Ecto neural progenitor cell (in vitro differentiated cells): ENCODE data around the gene CFAP298.
"Not testable (repeated sequence)": the region's sequence is repeated elsewhere in the genome, so short reads cannot be mapped to it uniquely, and the experiment has no call there.

Experiments used
- DNase-seq: peaks from one replicate; pipeline ENCODE4 v3.0.0-alpha.2; 2018; ENCODE audit warnings: low spot score

CFAP298 gene

DNA sequence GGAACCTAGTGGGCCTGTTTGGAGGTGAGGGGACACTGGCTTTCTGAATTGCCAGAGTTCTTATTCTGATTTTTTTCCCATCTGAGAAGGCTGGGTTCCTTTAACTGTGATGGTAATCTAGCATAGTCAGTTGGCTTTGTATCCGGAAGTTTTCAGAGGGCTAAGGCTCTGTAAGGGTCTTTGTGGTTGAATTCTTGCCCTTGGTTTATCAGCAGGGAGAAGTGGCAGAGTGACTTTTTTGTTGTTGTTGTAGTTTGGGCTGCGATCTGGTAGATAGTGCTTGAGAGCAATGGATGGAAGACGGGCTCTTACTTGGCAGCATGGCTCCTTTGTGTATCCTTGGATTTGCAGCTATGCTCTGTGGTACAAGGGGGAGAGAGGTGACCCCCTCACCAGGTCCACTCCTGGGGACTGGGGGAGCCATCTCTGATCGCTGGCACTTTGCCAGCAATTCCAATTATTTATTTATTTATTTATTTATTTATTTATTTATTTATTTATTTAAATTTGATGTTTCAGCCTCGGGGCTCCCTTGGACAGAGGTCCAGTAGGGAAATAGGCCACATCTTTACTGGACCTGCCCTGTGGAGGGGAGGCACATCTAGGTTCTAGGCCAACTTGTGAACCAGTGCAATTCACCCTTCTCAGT lies 45.3 kb downstream of the CFAP298 start:
- no peak for DNase-seq

DNA sequence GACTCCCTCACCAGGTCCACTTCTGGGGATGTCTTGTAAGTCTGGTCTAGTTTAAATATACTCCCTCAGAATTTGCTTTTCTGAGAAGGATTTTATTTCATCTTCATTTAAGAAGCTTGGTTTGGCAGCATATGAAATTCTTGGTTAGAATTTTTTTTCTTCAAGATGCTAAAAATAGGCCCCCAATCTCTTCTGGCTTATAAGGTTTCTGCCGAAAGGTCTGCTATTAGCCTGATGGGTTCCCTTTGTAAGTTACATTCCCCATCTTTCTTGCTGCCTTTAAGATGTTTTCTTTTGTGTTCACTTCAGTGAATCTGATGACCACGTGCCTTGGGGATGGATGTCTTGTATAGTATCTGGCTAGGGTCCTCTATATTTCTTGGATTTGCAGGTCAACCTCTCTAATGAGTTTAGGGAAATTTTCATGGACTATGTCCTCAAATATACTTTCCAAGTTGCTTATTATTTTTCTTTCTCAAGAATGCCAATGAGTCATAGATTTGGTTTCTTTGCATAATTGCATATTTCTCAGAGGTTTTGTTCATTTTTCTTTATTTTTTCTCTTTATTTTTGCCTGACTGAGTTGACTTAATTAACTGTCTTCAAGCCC lies 46.2 kb downstream of the CFAP298 start:
- no peak for DNase-seq

DNA sequence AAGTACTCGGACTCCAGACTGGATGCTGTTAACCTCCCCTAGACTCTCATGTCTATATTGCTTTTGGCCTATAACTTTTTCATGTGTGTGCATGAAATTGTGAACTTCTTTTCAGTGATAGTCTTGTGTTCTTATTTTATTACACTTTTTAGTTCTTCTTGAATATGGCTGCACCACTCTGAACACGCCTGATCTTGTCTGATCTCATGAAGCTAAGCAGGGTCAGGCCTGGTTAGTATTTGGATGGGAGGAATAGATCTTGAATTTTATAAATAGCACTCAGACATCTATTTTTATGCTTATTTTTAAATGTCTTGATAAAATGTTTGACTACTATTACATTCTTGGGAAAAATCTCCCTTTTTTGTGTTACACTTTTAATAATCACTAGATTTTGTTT lies 49.3 kb downstream of the CFAP298 start:
- DNase-seq, result no peak

DNA sequence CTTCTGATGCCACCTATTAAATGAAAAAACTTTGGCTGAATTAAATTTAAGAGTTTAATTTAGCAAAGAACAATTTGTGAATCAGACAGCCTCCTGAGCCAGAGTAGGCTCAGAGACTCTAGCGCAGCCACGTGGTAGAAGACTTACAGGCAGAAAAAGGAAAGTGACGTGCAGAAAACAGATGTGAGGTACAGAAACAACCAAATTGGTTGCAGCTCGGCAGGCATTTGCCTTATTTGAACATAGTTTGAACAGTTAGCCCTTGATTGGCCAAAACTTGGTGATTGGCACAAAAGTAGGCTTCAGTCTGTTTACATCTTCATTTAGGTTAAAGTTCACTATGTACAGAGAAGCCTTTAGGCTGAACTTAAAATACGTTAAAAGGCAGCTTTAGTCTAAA lies 49.8 kb downstream of the CFAP298 start:
- no peak for DNase-seq

DNA sequence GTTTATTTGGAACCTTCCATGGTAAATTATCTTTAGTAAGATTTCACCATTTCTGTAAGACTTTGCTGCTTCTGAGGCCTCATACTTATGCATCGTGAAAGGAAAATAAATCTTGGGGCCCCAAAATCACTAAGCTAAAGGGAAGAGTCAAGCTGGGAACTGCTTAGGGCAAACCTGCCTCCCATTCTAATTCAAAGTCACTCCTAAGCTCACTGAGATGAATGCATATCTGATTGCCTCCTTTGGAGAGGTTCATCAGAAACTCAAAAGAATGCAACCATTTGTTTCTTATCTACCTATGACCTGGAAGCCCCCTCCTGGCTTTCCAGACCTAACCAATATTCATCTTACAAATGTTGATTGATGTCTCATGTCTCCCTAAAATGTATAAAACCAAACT lies 50.7 kb downstream of the CFAP298 start:
- DNase-seq, result not testable (repeated sequence)

DNA sequence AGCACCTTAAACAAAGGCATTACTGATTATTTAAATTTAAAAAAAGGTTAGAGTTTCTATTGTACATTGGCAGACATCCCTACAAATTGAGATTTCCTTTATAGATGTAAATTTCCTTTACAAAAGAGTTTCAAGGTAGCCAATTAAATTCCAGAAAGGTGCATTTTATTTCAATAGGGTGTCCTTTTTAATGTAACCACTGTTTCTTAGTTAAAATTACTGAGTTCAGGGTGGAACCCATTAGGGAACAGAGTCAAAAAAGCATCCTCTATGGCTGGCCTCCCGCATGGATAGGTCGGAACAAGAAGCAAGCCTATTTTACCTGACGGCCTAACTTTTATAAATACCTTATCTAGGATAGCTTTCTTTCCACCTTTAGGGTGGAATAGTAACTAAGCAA lies 51.3 kb downstream of the CFAP298 start:
- DNase-seq, result no peak

DNA sequence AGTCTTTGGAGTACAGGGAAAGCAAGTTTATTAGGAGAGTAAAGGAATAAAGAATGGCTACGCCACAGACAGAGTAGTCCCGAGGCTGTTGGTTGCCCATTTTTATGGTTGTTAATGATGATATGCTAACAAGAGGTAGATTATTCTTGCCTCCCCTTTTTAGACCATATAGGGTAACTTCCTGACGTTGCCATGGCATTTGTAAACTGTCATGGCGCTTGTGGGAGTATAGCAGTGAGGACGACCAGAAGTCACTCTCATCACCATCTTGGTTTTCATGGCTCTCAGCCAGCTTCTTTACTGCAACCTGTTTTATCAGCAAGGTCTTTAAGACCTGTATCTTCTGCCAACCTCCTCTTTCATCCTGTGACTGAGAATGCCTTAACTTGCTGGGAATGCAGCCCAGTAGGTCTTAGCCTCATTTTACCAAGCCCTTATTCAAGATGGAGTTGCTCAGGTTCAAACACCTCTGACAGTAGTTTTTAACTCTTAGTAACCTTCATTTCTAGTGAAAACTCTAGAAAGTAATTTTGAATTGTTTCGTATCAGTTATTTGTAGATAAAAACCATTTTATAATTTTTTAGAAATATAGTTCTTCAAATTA lies 53.1 kb downstream of the CFAP298 start:
- no peak for DNase-seq

DNA sequence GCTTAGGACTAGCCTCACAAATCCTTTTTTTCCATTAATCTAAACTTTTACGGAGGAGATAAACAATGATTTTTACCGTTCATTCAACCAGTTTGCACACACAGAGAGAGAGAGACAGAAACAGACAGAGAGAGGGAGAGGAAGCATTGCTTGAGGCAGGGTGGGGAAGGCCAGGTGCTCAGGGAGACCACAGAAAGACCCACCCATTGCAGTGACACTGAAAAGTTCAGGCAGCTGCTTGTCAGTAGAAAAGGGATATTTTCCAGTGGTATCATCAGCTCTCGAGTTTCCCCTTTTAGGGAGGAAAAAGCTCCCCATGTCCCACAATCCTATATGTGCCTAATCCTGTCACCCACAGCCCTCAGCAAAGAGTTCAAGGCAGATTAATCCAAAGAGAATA lies 54.1 kb downstream of the CFAP298 start:
- no peak for DNase-seq

DNA sequence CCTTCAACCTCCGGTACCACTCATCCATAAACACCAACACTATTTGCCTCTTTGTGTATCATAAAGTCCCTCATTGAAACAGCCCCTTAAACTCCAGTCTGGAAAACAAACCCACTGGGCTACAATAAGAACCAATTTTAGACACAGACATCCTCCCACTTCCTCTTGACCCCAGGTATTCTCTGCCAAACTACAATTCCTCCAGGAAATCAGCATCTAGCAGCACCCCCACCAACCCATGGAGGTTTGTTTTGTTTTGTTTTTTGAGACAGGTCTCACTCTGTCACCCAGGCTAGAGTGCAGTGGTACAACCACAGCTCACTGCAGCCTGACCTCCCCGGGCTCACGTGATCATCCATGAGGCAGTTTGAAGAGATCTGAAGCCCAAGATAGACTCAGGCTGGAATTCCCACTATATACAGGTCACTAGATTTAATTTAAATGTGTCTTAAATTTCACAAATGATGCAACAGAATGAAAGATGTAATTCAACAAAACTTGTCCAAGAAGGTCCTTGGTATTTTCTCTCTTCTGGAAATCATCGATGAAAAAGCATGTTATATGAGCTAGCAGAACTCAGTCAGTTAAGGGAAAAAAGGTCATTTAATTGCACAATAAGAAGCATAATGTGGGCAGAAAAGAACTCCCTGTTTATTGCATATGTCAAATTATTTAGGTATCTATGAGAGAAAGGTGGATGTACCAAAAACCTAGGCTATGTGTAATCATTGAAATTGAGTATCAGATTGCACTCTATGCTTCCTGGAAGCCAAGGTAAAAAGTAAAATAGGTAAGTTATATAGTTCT lies 57.1 kb downstream of the CFAP298 start:
- DNase-seq, result no peak

DNA sequence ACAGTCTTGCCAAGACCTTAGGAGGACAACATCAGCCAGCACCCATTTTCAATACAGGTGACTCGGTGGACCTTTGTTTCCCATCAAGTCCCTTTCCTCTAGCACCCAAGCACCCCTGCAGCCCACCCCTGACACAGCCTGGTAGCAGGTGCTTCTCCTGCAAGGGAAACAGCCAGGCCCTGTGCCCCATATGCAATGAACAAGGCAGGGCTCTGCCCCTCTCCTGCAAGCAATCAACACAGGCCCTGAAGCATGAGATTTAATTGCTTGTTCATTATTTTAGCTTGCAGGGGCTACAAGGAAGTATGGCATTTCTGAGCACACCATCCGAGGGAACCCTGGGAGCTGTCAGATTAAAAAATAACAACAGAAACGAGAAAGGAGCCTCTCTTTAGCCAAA lies 62.3 kb downstream of the CFAP298 start:
- DNase-seq, result no peak

DNA sequence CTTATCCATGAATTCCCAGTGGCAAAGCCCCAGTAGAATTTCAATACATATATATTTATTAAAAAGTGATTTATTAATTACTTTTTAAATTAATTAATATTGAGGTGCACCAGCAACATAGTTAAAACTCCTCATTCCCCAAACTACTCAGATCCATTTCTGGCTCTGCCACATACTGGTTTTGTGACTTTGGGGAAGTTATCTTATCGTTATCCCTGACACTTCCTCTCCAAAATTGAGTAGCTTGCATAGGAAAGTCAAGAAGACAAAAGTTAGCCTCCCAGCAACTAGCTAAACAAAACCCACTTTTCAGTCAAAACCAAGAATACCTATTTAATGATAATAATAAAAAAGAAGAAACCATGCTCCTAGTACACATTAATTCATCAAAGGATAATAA lies 62.7 kb downstream of the CFAP298 start:
- no peak for DNase-seq
